GM18520 (cell line): ENCODE measurements around the gene BCL11A.
"Not testable (repeated sequence)": the region's sequence is repeated elsewhere in the genome, so short reads cannot be mapped to it uniquely, and the experiment has no call there.

Experiments
- ATAC-seq: cut with Tn5 transposase; IDR thresholded peaks from one replicate; pipeline ENCODE4 v1.9.1; 2021; ENCODE audit not compliant: unreplicated experiment

BCL11A gene

GRCh38 chr2:60439219-60439974, 114.1 kb downstream of the BCL11A start:
- ATAC-seq = peak; percentile 98

- no peak for ATAC-seq
These were observed 114.8 kb downstream of the BCL11A start for GRCh38 chr2:60438653-60439052.

GRCh38 chr2:60438131-60438530, 115.3 kb downstream of the BCL11A start:
- ATAC-seq = no peak

- no peak for ATAC-seq
These were observed 116.3 kb downstream of the BCL11A start for GRCh38 chr2:60437080-60437696.

GRCh38 chr2:60433018-60433596, 120.3 kb downstream of the BCL11A start:
- ATAC-seq = no peak

- ATAC-seq = no peak
These were observed 121.3 kb downstream of the BCL11A start for GRCh38 chr2:60432035-60432601.

- no peak for ATAC-seq
These were observed 123.8 kb downstream of the BCL11A start for GRCh38 chr2:60429681-60430080.

- no peak for ATAC-seq
These were observed 126.6 kb downstream of the BCL11A start for GRCh38 chr2:60426880-60427279.

GRCh38 chr2:60426341-60426740, 127.1 kb downstream of the BCL11A start:
- ATAC-seq = no peak

- ATAC-seq = no peak
These were observed 129.2 kb downstream of the BCL11A start for GRCh38 chr2:60424233-60424632.

GRCh38 chr2:60423505-60423904, 129.9 kb downstream of the BCL11A start:
- ATAC-seq = no peak

GRCh38 chr2:60422826-60423483, 130.5 kb downstream of the BCL11A start:
- ATAC-seq = no peak

- ATAC-seq = not testable (repeated sequence)
These were observed 136.2 kb downstream of the BCL11A start for GRCh38 chr2:60417210-60417609.

- ATAC-seq = no peak
These were observed 137.0 kb downstream of the BCL11A start for GRCh38 chr2:60416221-60417008.

GRCh38 chr2:60415814-60416213, 137.6 kb downstream of the BCL11A start:
- ATAC-seq = no peak

GRCh38 chr2:60414495-60415138, 138.8 kb downstream of the BCL11A start:
- ATAC-seq = no peak

- ATAC-seq = no peak
These were observed 139.7 kb downstream of the BCL11A start for GRCh38 chr2:60413814-60414168.

- no peak for ATAC-seq
These were observed 140.2 kb downstream of the BCL11A start for GRCh38 chr2:60413069-60413813.

- ATAC-seq = no peak
These were observed 140.8 kb downstream of the BCL11A start for GRCh38 chr2:60412620-60413019.

- no peak for ATAC-seq
These were observed 141.4 kb downstream of the BCL11A start for GRCh38 chr2:60412027-60412426.
